GM19351 (cell line): ENCODE results near the gene MOB1A.
"Not testable (repeated sequence)": the region's sequence is repeated elsewhere in the genome, so short reads cannot be mapped to it uniquely, and the experiment has no call there.

Experiments used
- ATAC-seq: cut with Tn5 transposase; IDR thresholded peaks from one replicate; pipeline ENCODE4 v1.9.1; 2021; ENCODE audit warnings: mild to moderate bottlenecking, moderate library complexity; ENCODE audit not compliant: unreplicated experiment

MOB1A gene

GRCh38 chr2:74178211-74179062 is at the start of gene MOB1A:
Gene MOB1A, minus strand, starts transcription at chr2:74178879. Its CDS starts 205 bp downstream, at chr2:74178674.
- peak; percentile 77 for ATAC-seq

DNA sequence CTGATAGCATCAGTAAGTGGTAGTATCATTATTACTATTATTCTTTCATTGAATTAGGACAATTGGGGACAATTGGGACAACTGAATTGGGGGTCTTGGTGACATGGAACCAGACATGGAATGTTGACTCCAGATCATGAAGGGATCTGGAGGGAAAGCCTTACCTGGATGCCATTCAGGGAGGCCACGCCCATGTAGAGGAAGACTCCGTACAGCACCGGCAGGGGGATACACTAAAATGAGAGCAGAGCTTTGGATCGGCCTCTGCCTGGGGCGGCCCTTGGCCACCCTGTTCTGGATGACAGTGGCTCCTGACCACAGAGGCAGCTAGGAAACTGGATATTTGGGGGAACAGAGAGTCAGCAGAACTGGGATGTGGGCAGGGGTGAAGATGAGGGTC is 49.0 kb upstream of the MOB1A start:
- ATAC-seq = no peak

DNA sequence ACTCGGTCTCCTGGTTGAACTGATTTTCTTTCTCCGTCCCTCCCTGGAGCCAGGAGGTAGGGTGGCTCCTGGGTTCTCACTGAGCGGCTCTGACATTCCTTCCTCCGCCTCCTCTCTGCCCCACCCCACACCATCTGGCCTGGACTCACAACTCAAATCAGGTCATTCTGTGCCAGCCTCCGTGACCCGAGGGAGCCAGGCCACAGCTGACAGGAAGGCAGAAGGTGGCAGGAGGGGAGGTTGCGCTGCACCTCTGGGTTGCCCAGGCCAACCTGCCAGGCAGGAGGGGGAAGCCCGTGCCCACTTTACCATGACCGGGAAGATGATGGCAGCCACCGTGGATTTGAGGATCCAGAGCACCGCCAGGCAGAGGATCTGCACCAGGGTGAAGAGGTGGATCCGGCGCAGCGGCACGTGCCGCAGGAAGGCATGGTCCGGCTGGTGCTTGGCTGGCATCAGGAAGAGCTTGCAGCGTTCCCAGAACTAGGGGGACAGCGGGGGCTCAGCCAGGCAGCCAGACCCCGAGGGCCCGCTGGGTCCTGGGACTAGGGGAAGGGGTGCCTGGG is 48.1 kb upstream of the MOB1A start:
- ATAC-seq = no peak

- no peak for ATAC-seq
Observed at GRCh38 chr2:74225698-74226459, 47.2 kb upstream of the MOB1A start.

DNA sequence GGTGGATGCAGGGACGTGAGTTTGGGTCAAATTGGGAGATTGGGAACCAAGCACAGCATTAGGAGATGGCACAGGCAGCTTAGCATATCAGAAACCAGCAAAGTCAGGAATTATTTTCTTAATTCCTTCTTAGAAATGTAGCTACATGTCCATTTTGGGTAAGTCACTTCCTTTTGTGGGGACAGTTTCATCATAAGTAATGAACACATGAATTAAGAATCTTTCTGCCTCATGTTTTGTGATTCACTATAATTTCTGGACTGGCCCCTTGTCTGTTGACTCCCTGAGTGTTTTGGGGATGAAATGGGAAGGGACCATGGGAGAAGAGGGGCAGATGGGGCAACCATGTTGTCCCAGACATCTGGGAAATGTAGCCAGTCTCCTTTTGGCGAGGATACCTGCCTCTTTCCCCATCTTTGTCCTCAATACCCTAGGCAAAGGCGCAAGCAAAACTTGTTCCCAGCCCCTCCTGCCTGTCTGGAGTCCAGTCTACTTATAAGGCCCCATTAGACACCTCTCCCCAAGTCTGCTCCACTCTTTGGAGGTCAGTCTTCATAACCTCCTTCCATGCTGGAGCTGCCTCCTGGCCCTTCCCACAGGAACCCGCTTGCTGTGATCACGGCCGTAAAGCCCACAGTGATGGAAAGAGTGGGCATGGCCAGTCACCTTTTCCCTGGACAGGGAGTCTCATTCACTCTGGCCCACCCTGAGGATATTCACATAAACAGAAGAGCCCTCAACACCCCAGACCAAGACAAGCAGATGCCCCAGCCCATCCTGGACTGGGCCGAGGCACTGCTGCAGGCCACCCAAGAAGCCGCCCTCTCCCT is 45.5 kb upstream of the MOB1A start:
- no peak for ATAC-seq

- ATAC-seq = no peak
Observed at GRCh38 chr2:74222300-74222650, 43.6 kb upstream of the MOB1A start.

DNA sequence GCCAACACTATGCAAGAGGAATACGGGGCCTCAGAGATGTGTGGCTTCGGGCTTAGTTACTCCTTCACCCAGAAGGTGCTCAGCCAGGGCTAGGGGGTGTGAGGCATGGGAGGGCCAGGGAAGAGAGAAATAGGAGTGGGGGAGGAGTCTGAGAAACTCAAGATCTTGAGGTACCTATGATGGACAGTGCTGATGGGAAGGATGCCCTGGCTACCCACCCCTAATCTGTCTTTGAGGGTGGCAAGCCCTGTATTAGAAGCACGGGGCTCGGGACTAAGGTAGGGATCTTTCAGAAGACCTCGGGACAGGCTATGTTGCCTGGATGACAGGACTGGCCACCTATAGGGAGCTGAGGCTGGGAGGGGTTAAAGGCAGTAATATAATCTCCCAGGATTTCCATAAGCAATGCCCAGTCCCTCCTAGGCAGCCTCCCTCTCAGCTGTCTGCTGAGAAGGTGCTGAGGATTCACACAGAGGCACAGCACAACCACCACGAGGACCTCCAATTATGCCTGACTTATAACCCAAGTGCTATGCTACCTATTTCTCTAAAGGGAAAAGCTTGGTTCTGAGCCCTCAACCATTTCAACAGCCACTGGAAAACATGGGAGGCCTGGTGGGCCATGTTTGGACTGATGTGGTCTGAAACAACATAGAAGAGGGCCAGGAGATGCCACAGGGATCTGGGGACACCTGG is 43.1 kb upstream of the MOB1A start:
- no peak for ATAC-seq

- ATAC-seq = no peak
Observed at GRCh38 chr2:74221091-74221490, 42.4 kb upstream of the MOB1A start.

DNA sequence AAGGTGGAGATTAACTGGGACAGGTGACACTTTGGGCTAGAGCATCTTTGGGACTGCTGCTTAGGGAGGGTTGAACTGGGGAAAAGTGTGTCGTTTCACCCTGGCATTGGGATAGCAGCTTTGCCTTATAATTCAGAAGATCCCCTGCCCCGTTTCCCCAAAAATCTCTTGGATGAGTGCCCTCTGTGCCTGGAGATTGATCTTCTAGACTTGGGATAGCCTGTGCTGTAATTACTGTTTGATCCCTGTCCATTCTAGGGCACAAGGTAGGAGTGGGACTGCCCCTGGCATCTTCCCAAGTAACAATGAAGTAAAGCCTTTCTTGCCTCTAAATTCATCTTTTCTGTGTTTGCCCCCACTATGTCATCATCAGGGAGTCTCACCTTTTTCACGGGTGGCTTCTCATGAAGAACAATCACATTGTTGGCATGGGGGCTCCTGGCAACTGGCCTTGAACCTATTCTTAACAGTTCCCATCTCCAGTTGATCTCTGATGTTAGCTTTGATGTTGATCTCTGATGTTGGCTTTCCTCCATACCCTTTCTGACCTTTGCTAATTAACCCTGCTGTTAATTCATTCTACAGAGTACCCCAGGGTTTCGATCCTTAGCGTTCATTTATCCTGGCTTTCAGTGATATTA is 41.3 kb upstream of the MOB1A start:
- no peak for ATAC-seq

- no peak for ATAC-seq
Observed at GRCh38 chr2:74216642-74217041, 38.0 kb upstream of the MOB1A start.

- ATAC-seq = not testable (repeated sequence)
Observed at GRCh38 chr2:74215771-74216170, 37.1 kb upstream of the MOB1A start.

GRCh38 chr2:74212702-74213410 is 34.2 kb upstream of the MOB1A start:
- ATAC-seq = no peak

DNA sequence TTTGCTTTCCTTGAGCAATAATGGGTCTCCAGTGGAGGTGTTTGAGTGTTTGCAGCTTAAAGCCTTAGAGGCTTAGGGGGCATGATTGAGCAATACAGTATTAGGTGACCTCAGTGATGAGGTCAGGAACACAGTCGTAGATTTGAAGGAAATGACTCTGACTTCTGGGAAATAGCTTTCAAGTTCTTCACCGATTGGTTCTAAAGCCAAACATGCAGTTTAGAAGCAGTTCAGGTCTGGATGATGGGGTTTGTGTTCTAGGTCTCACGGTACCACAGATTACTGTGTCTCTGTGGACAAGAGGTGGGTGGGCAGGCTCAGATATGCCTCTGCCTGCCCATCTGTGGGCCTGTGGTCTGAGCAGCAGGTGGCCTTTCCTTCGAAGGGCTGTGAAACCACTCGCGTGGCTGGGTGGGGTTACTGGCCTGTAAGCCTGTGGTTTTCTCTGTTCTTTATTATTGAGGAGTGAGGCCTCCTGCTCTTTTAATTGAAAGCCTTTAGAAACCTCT is 27.6 kb upstream of the MOB1A start:
- peak; percentile 87 for ATAC-seq

DNA sequence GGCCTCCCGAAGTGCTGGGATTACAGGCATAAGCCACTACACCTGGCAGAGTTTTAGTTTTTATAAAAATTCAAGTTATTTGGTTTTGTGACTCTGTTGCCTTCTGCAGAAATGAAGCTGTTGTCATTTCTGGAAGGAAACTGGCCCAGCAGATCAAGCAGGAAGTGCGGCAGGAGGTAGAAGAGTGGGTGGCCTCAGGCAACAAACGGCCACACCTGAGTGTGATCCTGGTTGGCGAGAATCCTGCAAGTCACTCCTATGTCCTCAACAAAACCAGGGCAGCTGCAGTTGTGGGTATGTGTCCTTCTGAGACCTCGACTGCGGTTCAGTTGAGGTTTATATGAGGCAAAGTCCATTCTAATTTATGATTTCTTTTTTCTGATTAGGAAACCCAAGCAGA is 26.9 kb upstream of the MOB1A start:
- peak; percentile 37 for ATAC-seq

DNA sequence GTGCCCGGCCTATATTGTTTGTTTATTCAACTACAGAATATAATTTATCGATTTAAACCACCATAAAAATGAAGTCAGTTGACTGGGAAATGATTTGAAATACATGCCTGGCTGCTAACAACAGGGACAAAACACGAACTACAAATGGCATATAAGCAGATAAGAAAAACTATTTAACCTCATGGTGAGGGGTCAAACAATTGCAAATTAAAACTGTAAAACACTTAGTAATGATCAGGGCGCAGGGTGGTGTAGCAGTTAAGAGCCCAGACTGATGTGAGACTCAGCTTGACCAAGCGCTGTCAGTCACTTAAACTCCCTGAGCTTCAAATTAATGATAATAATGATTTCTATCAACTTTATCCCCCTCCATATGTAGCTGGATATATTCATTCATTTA is 26.4 kb upstream of the MOB1A start:
- no peak for ATAC-seq

DNA sequence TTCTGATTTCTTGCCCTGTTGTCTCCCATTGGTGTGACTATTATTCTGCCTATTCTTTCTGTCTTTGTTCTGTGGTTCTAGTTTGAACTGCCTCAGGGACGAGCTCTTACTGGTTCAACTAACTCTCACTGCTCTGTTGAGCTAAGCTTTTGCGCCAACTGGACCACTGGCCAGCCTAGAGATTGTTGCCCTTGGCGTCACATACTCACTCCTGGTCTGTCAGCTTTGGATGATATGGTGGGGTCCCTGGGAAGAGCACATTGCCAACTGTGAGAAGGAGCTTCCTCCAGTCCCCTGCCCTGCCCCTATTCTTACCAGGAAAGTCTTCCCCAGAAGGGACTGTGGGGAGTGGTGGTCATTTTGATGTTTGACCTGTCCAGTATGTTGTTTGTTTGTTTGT is 25.8 kb upstream of the MOB1A start:
- no peak for ATAC-seq

- ATAC-seq = no peak
Observed at GRCh38 chr2:74201596-74201995, 22.9 kb upstream of the MOB1A start.

DNA sequence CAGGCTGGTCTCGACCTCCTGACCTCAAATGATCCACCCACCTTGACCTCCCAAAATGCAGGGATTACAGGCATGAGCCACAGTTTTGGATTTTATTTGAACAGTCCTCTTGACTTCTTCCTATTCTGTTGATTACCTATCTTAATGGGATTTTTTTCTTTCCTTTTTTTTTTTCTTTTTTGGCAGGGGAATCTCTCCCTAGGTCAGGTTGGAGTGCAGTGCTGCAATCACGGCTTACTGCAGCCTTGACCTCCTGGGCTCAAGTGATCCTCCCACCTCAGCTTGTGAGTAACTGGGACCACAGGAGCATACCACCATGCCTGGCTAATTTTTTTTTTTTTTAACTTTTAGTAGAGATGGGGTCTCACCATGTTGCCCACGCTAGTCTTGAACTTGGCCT is 22.5 kb upstream of the MOB1A start:
- ATAC-seq = no peak

GRCh38 chr2:74199871-74200305 is 21.2 kb upstream of the MOB1A start:
- ATAC-seq = no peak
